ENCODE measurements around the gene NAALADL2.

The NAALADL2 gene

DNA sequence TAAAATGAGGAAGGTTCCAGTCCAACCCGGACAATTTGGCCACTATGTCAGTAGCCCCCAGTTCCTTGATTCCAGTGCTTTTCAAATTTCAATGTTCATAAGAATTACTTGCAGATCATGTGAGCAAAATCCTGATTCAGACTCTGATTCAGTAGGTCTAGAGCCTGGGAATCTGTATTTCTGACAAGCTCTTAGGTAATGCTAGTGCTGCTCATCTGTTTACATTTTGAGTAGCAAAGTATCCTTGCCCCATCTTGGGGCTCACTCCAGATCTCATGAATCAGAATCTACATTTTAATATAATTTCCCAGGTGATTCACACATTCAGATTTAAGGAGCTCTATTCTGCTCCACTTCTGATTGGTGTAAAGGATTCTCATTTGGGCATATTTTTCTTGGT is 142.0 kb downstream of the NAALADL2 start:
- H2AFZ ChIP-seq (ENCODE audit: low read depth, low read length) = no peak overlapping the region
- TF ChIP-seq EZH2phosphoT487 (IDR thresholded peaks at IDR 0.05; ENCODE audit: low read depth) = no peak
- TF ChIP-seq, protein P1, sequence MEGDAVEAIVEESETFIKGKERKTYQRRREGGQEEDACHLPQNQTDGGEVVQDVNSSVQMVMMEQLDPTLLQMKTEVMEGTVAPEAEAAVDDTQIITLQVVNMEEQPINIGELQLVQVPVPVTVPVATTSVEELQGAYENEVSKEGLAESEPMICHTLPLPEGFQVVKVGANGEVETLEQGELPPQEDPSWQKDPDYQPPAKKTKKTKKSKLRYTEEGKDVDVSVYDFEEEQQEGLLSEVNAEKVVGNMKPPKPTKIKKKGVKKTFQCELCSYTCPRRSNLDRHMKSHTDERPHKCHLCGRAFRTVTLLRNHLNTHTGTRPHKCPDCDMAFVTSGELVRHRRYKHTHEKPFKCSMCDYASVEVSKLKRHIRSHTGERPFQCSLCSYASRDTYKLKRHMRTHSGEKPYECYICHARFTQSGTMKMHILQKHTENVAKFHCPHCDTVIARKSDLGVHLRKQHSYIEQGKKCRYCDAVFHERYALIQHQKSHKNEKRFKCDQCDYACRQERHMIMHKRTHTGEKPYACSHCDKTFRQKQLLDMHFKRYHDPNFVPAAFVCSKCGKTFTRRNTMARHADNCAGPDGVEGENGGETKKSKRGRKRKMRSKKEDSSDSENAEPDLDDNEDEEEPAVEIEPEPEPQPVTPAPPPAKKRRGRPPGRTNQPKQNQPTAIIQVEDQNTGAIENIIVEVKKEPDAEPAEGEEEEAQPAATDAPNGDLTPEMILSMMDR (IDR thresholded peaks at IDR 0.05; ENCODE audit: low read depth, low read length) = no peak

DNA sequence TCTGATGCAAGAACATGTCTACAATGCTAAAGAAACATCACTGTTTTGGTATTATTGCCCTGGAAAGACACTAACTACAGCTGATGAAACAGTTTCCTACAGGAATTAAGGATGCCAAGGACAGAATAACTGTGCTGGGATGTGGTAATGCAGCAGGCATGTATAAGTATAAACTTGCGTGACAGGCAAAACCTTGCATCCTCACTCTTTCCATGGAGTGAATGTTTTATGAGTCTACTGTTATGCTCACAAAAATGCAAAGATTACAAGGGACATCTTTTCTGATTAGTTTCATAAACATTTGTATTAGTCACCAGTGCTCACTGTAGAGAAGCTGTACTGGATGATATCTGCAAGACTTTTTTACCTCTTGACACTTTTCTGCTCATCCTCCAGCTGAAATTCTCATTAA is 143.6 kb downstream of the NAALADL2 start:
- TF ChIP-seq EZH2phosphoT487 (IDR thresholded peaks at IDR 0.05; ENCODE audit: low read depth) = no peak
- TF ChIP-seq, protein P1 (IDR thresholded peaks at IDR 0.05; ENCODE audit: low read depth, low read length) = no peak

More for the DNA sequence above, 142.0 kb downstream of the NAALADL2 start:
- Histone ChIP-seq H3K36me3 (replicated peaks; ENCODE audit: low read depth, low read length) (no peaks in the 10 kb centered on the region), H3K9me3 (ENCODE audit: insufficient read depth, low read length) (no peaks in the 10 kb centered on the region), H3K4me3 (ENCODE audit: low read length) (no peak overlapping the region), H3K27ac (ENCODE audit: low read length) (no peak overlapping the region), H4K20me1 (ENCODE audit: insufficient read depth, low read length) (no peaks in the 10 kb centered on the region), H3K9ac (ENCODE audit: low read length) (no peak overlapping the region), H3K79me2 (ENCODE audit: low read length) (no peaks in the 10 kb centered on the region), H3K4me1 (ENCODE audit: low read length) (no peaks in the 10 kb centered on the region), H3K4me2 (ENCODE audit: low read length) (no peak overlapping the region), H3K27me3 (ENCODE audit: low read depth, low read length) (no peaks in the 10 kb centered on the region)

DNA sequence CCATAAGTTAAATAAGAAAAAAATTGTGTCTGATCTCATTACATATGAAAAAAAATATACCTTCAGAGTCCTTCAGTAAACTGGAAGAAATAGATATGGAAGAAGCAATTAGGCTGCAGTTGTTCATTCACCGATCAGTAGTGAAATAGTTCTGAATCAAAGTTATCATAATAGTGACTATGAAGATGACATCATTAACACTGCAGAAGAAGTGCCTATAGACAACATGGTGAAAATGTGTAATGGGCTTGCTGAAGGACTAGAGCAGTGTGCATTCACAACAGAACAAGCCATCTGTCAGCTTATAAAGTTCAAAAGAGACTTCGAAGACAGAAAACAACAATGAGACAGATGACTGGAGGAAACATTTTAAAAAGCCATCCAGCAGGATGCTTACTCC is 144.5 kb downstream of the NAALADL2 start:
- Histone ChIP-seq H3K79me2 (ENCODE audit: low read length) (no peaks in the 10 kb centered on the region), H3K36me3 (replicated peaks; ENCODE audit: low read depth, low read length) (no peaks in the 10 kb centered on the region), H2AFZ (ENCODE audit: low read depth, low read length) (no peak overlapping the region), H3K9ac (ENCODE audit: low read length) (no peak overlapping the region), H4K20me1 (ENCODE audit: insufficient read depth, low read length) (no peaks in the 10 kb centered on the region), H3K27ac (ENCODE audit: low read length) (no peak overlapping the region), H3K4me3 (ENCODE audit: low read length) (no peak overlapping the region), H3K4me2 (ENCODE audit: low read length) (no peak overlapping the region), H3K9me3 (ENCODE audit: insufficient read depth, low read length) (no peaks in the 10 kb centered on the region), H3K4me1 (ENCODE audit: low read length) (no peaks in the 10 kb centered on the region), H3K27me3 (ENCODE audit: low read depth, low read length) (no peaks in the 10 kb centered on the region)
- TF ChIP-seq, protein P1 (IDR thresholded peaks at IDR 0.05; ENCODE audit: low read depth, low read length) = no peak
- TF ChIP-seq EZH2phosphoT487 (IDR thresholded peaks at IDR 0.05; ENCODE audit: low read depth) = no peak

More for the DNA sequence above, 143.6 kb downstream of the NAALADL2 start:
- Histone ChIP-seq H3K4me1 (ENCODE audit: low read length) (no peaks in the 10 kb centered on the region), H3K36me3 (replicated peaks; ENCODE audit: low read depth, low read length) (no peaks in the 10 kb centered on the region), H3K4me3 (ENCODE audit: low read length) (no peak overlapping the region), H3K27me3 (ENCODE audit: low read depth, low read length) (no peaks in the 10 kb centered on the region), H3K9ac (ENCODE audit: low read length) (no peak overlapping the region), H3K9me3 (ENCODE audit: insufficient read depth, low read length) (no peaks in the 10 kb centered on the region), H3K4me2 (ENCODE audit: low read length) (no peak overlapping the region), H4K20me1 (ENCODE audit: insufficient read depth, low read length) (no peaks in the 10 kb centered on the region), H2AFZ (ENCODE audit: low read depth, low read length) (no peak overlapping the region), H3K79me2 (ENCODE audit: low read length) (no peaks in the 10 kb centered on the region), H3K27ac (ENCODE audit: low read length) (no peak overlapping the region)

DNA sequence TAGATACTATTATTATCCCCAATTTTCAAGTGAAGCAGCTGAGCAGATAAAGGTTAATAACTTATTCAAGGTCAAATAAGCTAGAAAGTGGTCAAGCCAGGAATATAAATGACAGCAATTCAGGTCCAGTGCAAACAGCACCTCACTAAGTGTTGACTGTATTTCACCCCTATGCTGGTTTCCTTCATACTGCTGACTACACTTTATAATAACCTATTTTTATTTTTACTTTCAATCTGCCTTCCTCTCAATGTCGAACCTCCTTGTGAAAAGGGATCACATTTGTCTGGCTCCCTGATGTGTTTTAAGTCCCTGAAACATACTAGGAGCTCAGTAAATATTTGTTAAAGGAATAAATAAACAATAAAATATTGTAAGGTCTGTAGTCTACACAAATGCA is 146.1 kb downstream of the NAALADL2 start:
- Histone ChIP-seq H2AFZ (ENCODE audit: low read depth, low read length) (no peak overlapping the region), H3K79me2 (ENCODE audit: low read length) (no peaks in the 10 kb centered on the region), H3K27ac (ENCODE audit: low read length) (no peak overlapping the region), H4K20me1 (ENCODE audit: insufficient read depth, low read length) (no peaks in the 10 kb centered on the region), H3K36me3 (replicated peaks; ENCODE audit: low read depth, low read length) (no peaks in the 10 kb centered on the region), H3K9me3 (ENCODE audit: insufficient read depth, low read length) (no peaks in the 10 kb centered on the region), H3K9ac (ENCODE audit: low read length) (no peak overlapping the region), H3K4me1 (ENCODE audit: low read length) (no peaks in the 10 kb centered on the region), H3K4me2 (ENCODE audit: low read length) (no peak overlapping the region), H3K4me3 (ENCODE audit: low read length) (no peak overlapping the region), H3K27me3 (ENCODE audit: low read depth, low read length) (no peaks in the 10 kb centered on the region)
- TF ChIP-seq, protein P1 (IDR thresholded peaks at IDR 0.05; ENCODE audit: low read depth, low read length) = no peak
- TF ChIP-seq EZH2phosphoT487 (IDR thresholded peaks at IDR 0.05; ENCODE audit: low read depth) = no peak

Data from OCI-LY3 (cell line).